SK-N-SH treated with all-trans-retinoic acid at 6 μM for 48 hours (cell line): ENCODE measurements around the gene NCDN.

ENCODE experiments used
- BACH2 ChIP-seq: fragments of 250-450 bp; sonication (Bioruptor Pico); IDR thresholded peaks from 2 replicates; pipeline ENCODE4 v1.9.0; 2021; ENCODE audit warnings: mild to moderate bottlenecking, borderline replicate concordance
- OSR1 ChIP-seq: fragments of 250-450 bp; sonication (Bioruptor Pico); IDR thresholded peaks from 2 replicates; pipeline ENCODE4 v1.8.0; 2022; ENCODE audit warnings: moderate library complexity, mild to moderate bottlenecking, inconsistent platforms
- RARB ChIP-seq: fragments of 250-450 bp; sonication (Bioruptor Pico); IDR thresholded peaks from 2 replicates; pipeline ENCODE4 v1.8.0; 2021; ENCODE audit warnings: mild to moderate bottlenecking, moderate library complexity
- SNAI2 ChIP-seq: fragments of 250-450 bp; sonication (Bioruptor Pico); IDR thresholded peaks from 2 replicates; pipeline ENCODE4 v1.5.0; 2020; ENCODE audit warnings: mild to moderate bottlenecking, moderate library complexity
- TOX ChIP-seq: fragments of 250-450 bp; sonication (Bioruptor Pico); IDR thresholded peaks from 2 replicates; pipeline ENCODE4 v1.8.0; 2021; ENCODE audit warnings: mild to moderate bottlenecking, moderate library complexity, borderline replicate concordance
- ZFP30 ChIP-seq: fragments of 450-650 bp; formaldehyde crosslinking; IDR thresholded peaks from 2 replicates; pipeline ENCODE4 v1.5.0; 2022; ENCODE audit warnings: mild to moderate bottlenecking, moderate library complexity

- TF ChIP-seq SNAI2 (CRISPR knock-in tag) (no peak), ZFP30 (CRISPR knock-in tag) (no peak), TOX (CRISPR knock-in tag) (no peak), BACH2 (no peak), RARB (no peak), OSR1 (CRISPR knock-in tag) (no peak)
Observed at GRCh38 chr1:35537806-35538205, 19.8 kb upstream of the NCDN start.
